ENCODE measurements around the gene PTPN1. TPM values are rescaled to one million over a fixed set of nuclear protein-coding genes. Genes with fewer than 3 reads are reported as not detected.

The PTPN1 gene
- total and polyA plus RNA-seq, 2 of the 13 experiments (the other 11 are each of a cell fraction or from before 2014, with no cell fraction given) = 17.7 to 37.2 TPM

DNA sequence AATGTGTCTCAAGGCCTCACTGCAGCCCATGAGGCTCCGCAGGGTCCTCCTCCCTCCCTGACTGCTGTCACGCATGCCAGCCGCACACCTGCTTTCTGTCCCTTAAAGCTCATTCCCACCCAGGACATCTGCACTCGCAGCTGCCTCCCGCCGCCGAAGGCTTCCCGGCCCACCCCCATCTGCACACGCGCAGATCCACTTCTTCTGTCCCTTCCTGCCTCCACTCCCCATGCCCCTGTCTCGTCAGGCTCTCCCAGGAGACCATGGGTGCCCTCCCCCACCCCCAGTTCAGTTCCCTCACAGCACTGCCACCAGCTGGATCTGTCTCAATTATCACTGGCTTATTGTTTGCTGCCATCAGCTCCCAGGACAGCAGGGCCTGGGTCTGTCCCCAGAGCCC, 118.1 kb downstream of the PTPN1 start:
- H3K79me2 ChIP-seq (ENCODE audit: insufficient read depth, low read length) = no peaks in the 10 kb centered on the region
- no peaks in the 10 kb centered on the region for H4K20me1 ChIP-seq (ENCODE audit: insufficient read depth, low read length)
- H3K27ac ChIP-seq (ENCODE audit: extremely low read length, insufficient read depth, low read length) = no peak overlapping the region
- no TSS peak for BruUV-seq (replicated peaks)
- peaks cover 50% of the 10 kb centered on the region for H3K4me1 ChIP-seq (ENCODE audit: insufficient read depth, low read length)
- intact Hi-C loops (cut with micrococcal nuclease; ENCODE audit: unreplicated experiment) = no loop called here
- DNase-seq (ENCODE audit: low spot score) (peak; percentile 33), FAIRE-seq (no peak), ATAC-seq (peak; percentile 25)
- CTCF ChIA-PET (ENCODE audit: low intra/inter-chr PET ratio, low total read pairs) = no interaction called here
- POLR2A ChIA-PET = interaction anchor here (0.9 kb wide), 1 partner anchor 117 kb away, joined by 3 read pairs; no protein-coding TSS in a partner anchor
- peak overlapping the region in 1 of 3 experiments; percentile 28; a peak in 1 of 6 replicates for H3K4me3 ChIP-seq (replicated peaks in 1 of 3; ENCODE audit: insufficient read depth in 1 of 3, low read depth in 2 of 3, low read length in 3 of 3)
- H2AFZ ChIP-seq (ENCODE audit: low read length) = no peak overlapping the region
- H3K9ac ChIP-seq (ENCODE audit: insufficient read depth, low read depth, low read length) = no peak overlapping the region
- in situ Hi-C loops (cut with HindIII; ENCODE audit: extremely low pct_ligation_motif_present, low pct_unique_long_range_greater_than_20kb) = loop anchor here (25.0 kb wide), 1 partner anchor 109 kb away; the partner anchor contains the start of gene PARD6B
- WGBS (ENCODE audit: low lambda C conversion rate) = 41% methylated on average over 11 of the region's 11 CpGs
- no peaks in the 10 kb centered on the region for H3K9me3 ChIP-seq (ENCODE audit: low read length)
- H3K36me3 ChIP-seq (replicated peaks in 1 of 2; ENCODE audit: control insufficient read depth in 1 of 2, insufficient read depth in 2 of 2, low read length in 2 of 2) = no peaks in the 10 kb centered on the region
- H3K4me2 ChIP-seq (ENCODE audit: low read depth, low read length) = peak overlapping the region; percentile 40
- H3K27me3 ChIP-seq (ENCODE audit: control insufficient read depth in 1 of 2, insufficient read depth in 2 of 2, low read length in 2 of 2) = peaks cover 12 to 54% of the 10 kb centered on the region in 2 experiments
- TF ChIP-seq PITX1 (CRISPR knock-in tag; IDR thresholded peaks at IDR 0.05) (no peak), XBP1 (CRISPR knock-in tag; IDR thresholded peaks at IDR 0.05) (no peak), ZNF674 (CRISPR knock-in tag; IDR thresholded peaks at IDR 0.05; ENCODE audit: low read depth) (no peak), ZNF724P (CRISPR knock-in tag; IDR thresholded peaks at IDR 0.05; ENCODE audit: borderline replicate concordance) (no peak), ZNF431 (CRISPR knock-in tag; IDR thresholded peaks at IDR 0.05; ENCODE audit: borderline replicate concordance, low read depth) (no peak), ZNF841 (CRISPR knock-in tag; IDR thresholded peaks at IDR 0.05; ENCODE audit: borderline replicate concordance) (no peak), ZNF501 (CRISPR knock-in tag; IDR thresholded peaks at IDR 0.05) (no peak), CREM (IDR thresholded peaks at IDR 0.05) (no peak), CREM (CRISPR knock-in tag; IDR thresholded peaks at IDR 0.05) (no peak), ZKSCAN5 (CRISPR knock-in tag; IDR thresholded peaks at IDR 0.05) (no peak), ZNF292 (CRISPR knock-in tag; IDR thresholded peaks at IDR 0.05; ENCODE audit: borderline replicate concordance, low read depth) (no peak), NFRKB (IDR thresholded peaks at IDR 0.05) (no peak), ZNF558 (CRISPR knock-in tag; IDR thresholded peaks at IDR 0.05; ENCODE audit: borderline replicate concordance) (no peak), NFE2L2 (IDR thresholded peaks at IDR 0.05; ENCODE audit: low read length) (no peak), ZNF652 (CRISPR knock-in tag; IDR thresholded peaks at IDR 0.05; ENCODE audit: borderline replicate concordance, low read depth) (no peak), HDAC2 (CRISPR knock-in tag; IDR thresholded peaks at IDR 0.05) (no peak)
- TF ChIP-seq, protein P1, sequence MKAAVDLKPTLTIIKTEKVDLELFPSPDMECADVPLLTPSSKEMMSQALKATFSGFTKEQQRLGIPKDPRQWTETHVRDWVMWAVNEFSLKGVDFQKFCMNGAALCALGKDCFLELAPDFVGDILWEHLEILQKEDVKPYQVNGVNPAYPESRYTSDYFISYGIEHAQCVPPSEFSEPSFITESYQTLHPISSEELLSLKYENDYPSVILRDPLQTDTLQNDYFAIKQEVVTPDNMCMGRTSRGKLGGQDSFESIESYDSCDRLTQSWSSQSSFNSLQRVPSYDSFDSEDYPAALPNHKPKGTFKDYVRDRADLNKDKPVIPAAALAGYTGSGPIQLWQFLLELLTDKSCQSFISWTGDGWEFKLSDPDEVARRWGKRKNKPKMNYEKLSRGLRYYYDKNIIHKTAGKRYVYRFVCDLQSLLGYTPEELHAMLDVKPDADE (CRISPR knock-in tag; IDR thresholded peaks at IDR 0.05) = no peak
- TF ChIP-seq, protein P2, sequence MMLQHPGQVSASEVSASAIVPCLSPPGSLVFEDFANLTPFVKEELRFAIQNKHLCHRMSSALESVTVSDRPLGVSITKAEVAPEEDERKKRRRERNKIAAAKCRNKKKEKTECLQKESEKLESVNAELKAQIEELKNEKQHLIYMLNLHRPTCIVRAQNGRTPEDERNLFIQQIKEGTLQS (CRISPR knock-in tag; IDR thresholded peaks at IDR 0.05) = no peak
- TF ChIP-seq, protein P3, sequence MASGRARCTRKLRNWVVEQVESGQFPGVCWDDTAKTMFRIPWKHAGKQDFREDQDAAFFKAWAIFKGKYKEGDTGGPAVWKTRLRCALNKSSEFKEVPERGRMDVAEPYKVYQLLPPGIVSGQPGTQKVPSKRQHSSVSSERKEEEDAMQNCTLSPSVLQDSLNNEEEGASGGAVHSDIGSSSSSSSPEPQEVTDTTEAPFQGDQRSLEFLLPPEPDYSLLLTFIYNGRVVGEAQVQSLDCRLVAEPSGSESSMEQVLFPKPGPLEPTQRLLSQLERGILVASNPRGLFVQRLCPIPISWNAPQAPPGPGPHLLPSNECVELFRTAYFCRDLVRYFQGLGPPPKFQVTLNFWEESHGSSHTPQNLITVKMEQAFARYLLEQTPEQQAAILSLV (CRISPR knock-in tag; IDR thresholded peaks at IDR 0.05; ENCODE audit: borderline replicate concordance) = peak; percentile 42; the same call in 1 of the 2 replicates
